Measurements from ENCODE around the gene PRKCA.

PRKCA gene

DNA sequence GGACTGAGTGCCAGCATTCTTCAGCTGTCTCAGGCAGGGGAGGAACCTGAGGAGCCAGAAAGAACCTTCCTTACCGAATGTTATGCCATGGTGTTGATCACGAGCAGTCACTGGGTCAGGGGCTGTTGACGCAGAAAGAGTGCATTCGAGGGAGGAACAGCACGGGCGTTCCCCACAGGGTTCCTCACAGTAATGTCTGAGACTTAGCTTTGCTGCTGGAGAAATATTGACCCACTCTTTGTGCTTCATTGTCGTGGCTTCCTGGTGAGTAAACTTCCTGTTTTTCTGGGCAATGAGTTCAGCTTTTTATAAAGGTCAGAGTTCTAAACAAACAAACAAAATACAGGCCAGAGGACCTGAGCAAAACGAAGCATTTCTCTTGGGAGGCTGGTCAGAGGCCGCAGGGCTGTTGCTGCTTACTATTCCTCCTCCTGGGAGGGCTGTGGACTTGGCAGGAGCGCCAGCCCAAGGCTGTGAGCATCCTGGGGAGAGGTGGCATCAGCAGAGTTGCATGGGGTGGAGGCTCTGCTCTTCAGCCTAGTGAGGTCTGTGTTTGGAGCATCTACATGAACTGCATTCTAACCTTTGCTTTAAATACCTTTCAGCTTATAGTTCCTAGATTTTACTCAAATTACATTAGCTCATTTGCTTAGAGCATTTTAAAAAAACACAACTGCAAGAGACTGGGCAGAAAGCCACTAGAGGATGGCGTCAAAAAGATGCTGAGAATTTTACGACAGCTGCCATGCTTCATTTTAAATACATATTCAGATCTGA is 389.4 kb downstream of the PRKCA start:
- TF ChIP-seq, protein P1, sequence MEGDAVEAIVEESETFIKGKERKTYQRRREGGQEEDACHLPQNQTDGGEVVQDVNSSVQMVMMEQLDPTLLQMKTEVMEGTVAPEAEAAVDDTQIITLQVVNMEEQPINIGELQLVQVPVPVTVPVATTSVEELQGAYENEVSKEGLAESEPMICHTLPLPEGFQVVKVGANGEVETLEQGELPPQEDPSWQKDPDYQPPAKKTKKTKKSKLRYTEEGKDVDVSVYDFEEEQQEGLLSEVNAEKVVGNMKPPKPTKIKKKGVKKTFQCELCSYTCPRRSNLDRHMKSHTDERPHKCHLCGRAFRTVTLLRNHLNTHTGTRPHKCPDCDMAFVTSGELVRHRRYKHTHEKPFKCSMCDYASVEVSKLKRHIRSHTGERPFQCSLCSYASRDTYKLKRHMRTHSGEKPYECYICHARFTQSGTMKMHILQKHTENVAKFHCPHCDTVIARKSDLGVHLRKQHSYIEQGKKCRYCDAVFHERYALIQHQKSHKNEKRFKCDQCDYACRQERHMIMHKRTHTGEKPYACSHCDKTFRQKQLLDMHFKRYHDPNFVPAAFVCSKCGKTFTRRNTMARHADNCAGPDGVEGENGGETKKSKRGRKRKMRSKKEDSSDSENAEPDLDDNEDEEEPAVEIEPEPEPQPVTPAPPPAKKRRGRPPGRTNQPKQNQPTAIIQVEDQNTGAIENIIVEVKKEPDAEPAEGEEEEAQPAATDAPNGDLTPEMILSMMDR (IDR thresholded peaks at IDR 0.05) = no peak
- peak; percentile 46 for DNase-seq (ENCODE audit: low spot score)
- H3K4me3 ChIP-seq = no peak overlapping the region
- H3K27ac ChIP-seq = no peak overlapping the region

DNA sequence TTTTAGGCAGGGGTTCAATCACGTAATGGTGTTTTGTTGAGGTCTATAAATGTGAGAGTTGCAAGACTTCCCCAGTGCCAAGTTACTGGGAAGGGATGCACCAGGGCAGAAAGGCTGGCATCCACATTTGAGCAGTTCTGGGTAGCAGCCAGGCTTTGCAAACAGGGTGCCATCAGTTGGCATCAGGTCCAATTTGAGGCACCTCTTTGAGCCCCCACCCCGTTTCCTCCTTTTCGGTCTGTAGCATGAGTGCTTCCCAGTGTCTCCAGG is 389.9 kb downstream of the PRKCA start:
- TF ChIP-seq, protein P1 (IDR thresholded peaks at IDR 0.05) = no peak
- H3K4me3 ChIP-seq = no peak overlapping the region
- no peak overlapping the region for H3K27ac ChIP-seq
- DNase-seq (ENCODE audit: low spot score) = peak; percentile 12

GRCh38 chr17:66695098-66695497 is 392.7 kb downstream of the PRKCA start:
- Histone ChIP-seq H3K27ac (no peak overlapping the region), H3K4me3 (no peak overlapping the region)
- peak; percentile 22 for DNase-seq (ENCODE audit: low spot score)
- TF ChIP-seq, protein P1 (IDR thresholded peaks at IDR 0.05) = no peak

DNA sequence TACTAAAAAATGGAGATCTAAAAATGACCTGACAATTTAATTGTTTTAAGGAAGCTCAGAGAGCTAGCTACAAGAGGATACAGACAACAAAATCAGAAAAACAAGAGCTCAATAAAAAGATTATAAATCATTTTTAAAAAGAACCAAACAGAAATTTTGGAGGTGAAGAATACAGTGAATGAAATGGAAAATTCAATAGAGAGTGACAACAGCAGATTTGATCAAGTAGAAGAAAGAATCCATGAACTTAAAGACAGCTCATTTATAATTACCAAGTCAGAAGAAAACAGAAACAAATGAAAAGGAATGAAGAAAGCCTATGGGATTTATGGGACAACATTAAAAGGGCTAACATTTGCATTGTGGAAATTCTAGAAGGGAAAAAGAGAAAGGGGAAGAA is 395.9 kb downstream of the PRKCA start:
- TF ChIP-seq, protein P1 (IDR thresholded peaks at IDR 0.05) = no peak
- no peak for DNase-seq (ENCODE audit: low spot score)
- Histone ChIP-seq H3K4me3 (no peak overlapping the region), H3K27ac (no peak overlapping the region)

DNA sequence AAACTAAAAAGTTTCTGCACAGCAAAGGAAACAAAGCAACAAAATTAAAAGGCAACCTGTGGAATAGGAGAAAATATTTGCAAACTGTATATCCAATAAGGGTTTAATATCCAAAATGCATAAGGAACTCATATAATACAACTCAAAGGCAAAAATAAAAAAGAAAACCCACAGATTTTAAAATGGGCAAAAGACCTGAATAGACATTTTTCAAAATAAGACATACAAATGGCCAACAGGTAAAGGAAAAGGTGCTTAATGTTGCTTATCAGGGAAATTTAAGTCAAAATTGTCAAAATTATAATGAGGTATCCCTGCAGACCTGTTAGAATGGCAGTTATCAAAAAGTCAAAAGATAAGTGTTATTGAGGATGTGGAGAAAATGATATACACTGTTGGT is 399.0 kb downstream of the PRKCA start:
- Histone ChIP-seq H3K4me3 (no peak overlapping the region), H3K27ac (no peak overlapping the region)
- TF ChIP-seq, protein P1 (IDR thresholded peaks at IDR 0.05) = no peak
- DNase-seq (ENCODE audit: low spot score) = no peak

GRCh38 chr17:66702106-66702936 is 399.9 kb downstream of the PRKCA start:
- Histone ChIP-seq H3K4me3 (no peak overlapping the region), H3K27ac (no peak overlapping the region)
- no peak for DNase-seq (ENCODE audit: low spot score)
- TF ChIP-seq, protein P1 (IDR thresholded peaks at IDR 0.05) = no peak
